IMR-90 (cell line): ENCODE measurements around the gene NOL4L. TPM values are rescaled to one million over a fixed set of nuclear protein-coding genes. Genes with fewer than 3 reads are reported as not detected.

Source experiments
- ATAC-seq: fragments of 200-7000 bp; cut with Tn5 transposase; 2 replicates; pipeline ENCODE4 v1.9.1; 2020; ENCODE audit warnings: low read depth, mild to moderate bottlenecking, moderate library complexity
- BruUV-seq: library from RNA; stranded (reverse); fragments of 400-500 nt; replicated peaks from 2 replicates; lab custom pipeline; 2021; lab: Mats Ljungman, UMichigan
- CTCF ChIA-PET: fragments of 300-600 bp; formaldehyde crosslinking; extraction: SDS; loops from one replicate; lab custom pipeline; 2021; ENCODE audit warnings: antibody characterized with exemption; lab: Yijun Ruan, JAX
- POLR2A ChIA-PET: fragments of 300-600 bp; sonication (Branson Sonifier 250); formaldehyde crosslinking; loops from one replicate; lab custom pipeline; 2022; ENCODE audit warnings: antibody characterized with exemption; ENCODE audit not compliant: unreplicated experiment; lab: Charles Lee
- DNase-seq: peaks from one replicate; pipeline ENCODE4 v3.0.0; 2013
- H2AFZ ChIP-seq: replicated peaks from 2 replicates; pipeline ENCODE3; 2013; ENCODE audit warnings: low read length, mild to moderate bottlenecking; ENCODE audit not compliant: poor library complexity
- H2AK5ac ChIP-seq: 2 replicates; pipeline ENCODE4 v1.6.1; 2013; ENCODE audit warnings: low read depth, low read length, inconsistent platforms
- H2AK9ac ChIP-seq: replicated peaks from 2 replicates; pipeline ENCODE3; 2013; ENCODE audit warnings: mild to moderate bottlenecking, low read depth, low read length, moderate library complexity; ENCODE audit not compliant: poor library complexity
- H2BK120ac ChIP-seq: 2 replicates; pipeline ENCODE4 v1.6.1; 2013; ENCODE audit warnings: low read depth, low read length, inconsistent platforms
- H2BK15ac ChIP-seq: 3 replicates; pipeline ENCODE4 v1.6.1; 2013; ENCODE audit warnings: low read depth, low read length, inconsistent platforms
- H2BK20ac ChIP-seq: 2 replicates; pipeline ENCODE4 v1.6.1; 2013; ENCODE audit warnings: low read depth, mild to moderate bottlenecking, inconsistent platforms, low read length, moderate library complexity
- H2BK5ac ChIP-seq: 2 replicates; pipeline ENCODE4 v1.6.1; 2013; ENCODE audit warnings: mild to moderate bottlenecking, low read depth, low read length, inconsistent platforms; ENCODE audit not compliant: poor library complexity, severe bottlenecking
- H3K14ac ChIP-seq: replicated peaks from 2 replicates; pipeline ENCODE4 v1.6.1; 2013; ENCODE audit warnings: low read depth, low read length, inconsistent platforms
- H3K18ac ChIP-seq: 2 replicates; pipeline ENCODE4 v1.6.1; 2013; ENCODE audit warnings: low read depth, low read length, control low read depth
- H3K23ac ChIP-seq: 2 replicates; pipeline ENCODE4 v1.6.1; 2013; ENCODE audit warnings: low read depth, low read length, inconsistent platforms
- H3K27ac ChIP-seq: 2 replicates; pipeline ENCODE4 v1.5.1; 2013; ENCODE audit warnings: mild to moderate bottlenecking, control low read depth, low read length; ENCODE audit not compliant: insufficient read depth
- H3K27me3 ChIP-seq: 2 replicates; pipeline ENCODE4 v1.6.1; 2013; ENCODE audit warnings: low read length; ENCODE audit not compliant: control insufficient read depth, insufficient read depth
- H3K36me3 ChIP-seq: 2 replicates; pipeline ENCODE4 v1.6.1; 2013; ENCODE audit warnings: low read length, mixed read lengths; ENCODE audit not compliant: control insufficient read depth, insufficient read depth
- H3K4ac ChIP-seq: 2 replicates; pipeline ENCODE4 v1.6.1; 2013; ENCODE audit warnings: low read depth, low read length, inconsistent platforms
- H3K4me1 ChIP-seq: 2 replicates; pipeline ENCODE4 v1.6.1; 2013; ENCODE audit warnings: low read length, mixed read lengths; ENCODE audit not compliant: control insufficient read depth, insufficient read depth
- H3K4me2 ChIP-seq: 2 replicates; pipeline ENCODE4 v1.6.1; 2013; ENCODE audit warnings: low read depth, mild to moderate bottlenecking, control low read depth, low read length, moderate library complexity
- H3K4me3 ChIP-seq: 2 replicates; pipeline ENCODE4 v1.5.1; 2013; ENCODE audit warnings: low read depth, mild to moderate bottlenecking, control low read depth, low read length, moderate library complexity; ENCODE audit not compliant: insufficient read depth
- H3K56ac ChIP-seq: 2 replicates; pipeline ENCODE4 v1.6.1; 2013; ENCODE audit warnings: low read length, inconsistent platforms; ENCODE audit not compliant: insufficient read depth; ENCODE audit errors: extremely low read depth
- H3K79me1 ChIP-seq, 2 experiments: 2 replicates each; pipeline ENCODE4 v1.6.1; 2013; ENCODE audit warnings: low read length in 2 of 2, inconsistent platforms in 1 of 2, low read depth in 1 of 2
- H3K9ac ChIP-seq: 2 replicates; pipeline ENCODE4 v1.6.1; 2013; ENCODE audit warnings: low read depth, low read length, control low read depth
- H3K9me1 ChIP-seq: 2 replicates; pipeline ENCODE4 v1.6.1; 2013; ENCODE audit warnings: low read length, inconsistent platforms; ENCODE audit not compliant: insufficient read depth
- H3K9me3 ChIP-seq: 2 replicates; pipeline ENCODE4 v1.6.1; 2013; ENCODE audit warnings: low read length; ENCODE audit not compliant: control insufficient read depth, insufficient read depth
- H4K20me1 ChIP-seq: 2 replicates; pipeline ENCODE4 v1.6.1; 2013; ENCODE audit warnings: low read length, inconsistent platforms; ENCODE audit not compliant: insufficient read depth
- H4K5ac ChIP-seq: 2 replicates; pipeline ENCODE4 v1.6.1; 2013; ENCODE audit warnings: mild to moderate bottlenecking, low read depth, low read length, control low read depth
- H4K8ac ChIP-seq, 2 experiments: 2 replicates each; pipeline ENCODE4 v1.6.1; 2013; ENCODE audit warnings: low read depth in 2 of 2, low read length in 2 of 2, control low read depth in 1 of 2, inconsistent platforms in 1 of 2
- H4K91ac ChIP-seq: 2 replicates; pipeline ENCODE4 v1.6.1; 2013; ENCODE audit warnings: low read depth, low read length, inconsistent platforms; ENCODE audit not compliant: insufficient read depth
- CHD1 ChIP-seq: IDR thresholded peaks from 2 replicates; pipeline ENCODE4 v1.6.1; 2012; ENCODE audit warnings: low read depth, low read length, improper control_type of control experiment
- RAD21 ChIP-seq: IDR thresholded peaks from 2 replicates; pipeline ENCODE4 v1.6.1; 2012; ENCODE audit warnings: low read length, improper control_type of control experiment
- RFX5 ChIP-seq: IDR thresholded peaks from 2 replicates; pipeline ENCODE4 v1.8.0; 2012; ENCODE audit warnings: low read depth, mild to moderate bottlenecking, low read length, moderate library complexity
- SMC3 ChIP-seq: fragments of 150-350 bp; IDR thresholded peaks from 2 replicates; pipeline ENCODE4 v1.6.1; 2016; ENCODE audit warnings: low read depth, mild to moderate bottlenecking, antibody characterized with exemption, low read length, moderate library complexity
- USF2 ChIP-seq: fragments of 150-350 bp; IDR thresholded peaks from 2 replicates; pipeline ENCODE4 v1.6.1; 2017; ENCODE audit warnings: mild to moderate bottlenecking, antibody characterized with exemption, low read length, low read depth
- WGBS, 2 experiments: methylation state at CpG; one replicate each; pipeline versions ENCODE4 v1.1.5 to v1.1.7; 2013; ENCODE audit warnings: missing lambda C conversion rate in 2 of 2; ENCODE audit not compliant: insufficient read length in 1 of 2; ENCODE audit errors: extremely low coverage in 2 of 2; 5-methylcytosine and 5-hydroxymethylcytosine counted together
- dilution Hi-C: fragments of 300-500 bp; cut with HindIII; formaldehyde crosslinking; loops from one replicate; pipeline ENCODE4 v1.14.3; 2018; ENCODE audit warnings: low sequenced_read_pairs; ENCODE audit not compliant: unreplicated experiment
- in situ Hi-C: fragments of 300-500 bp; cut with MboI; formaldehyde crosslinking; loops from 3 replicates; pipeline ENCODE4 v1.14.3; 2019; ENCODE audit warnings: low sequenced_read_pairs, inconsistent platforms, mixed read lengths
- intact Hi-C: fragments of 100-400 bp; cut with micrococcal nuclease; formaldehyde crosslinking; loops from 2 replicates; pipeline ENCODE4 v1.10.0; 2022
- polyA plus RNA-seq, 3 experiments: library from polyadenylated mRNA; depleted of rRNA; stranded (reverse); fragments of >200 nt; gene quantifications; 2 replicates each; pipeline ENCODE4 v1.2.3, GENCODE V29; 2012; ENCODE audit warnings: low replicate concordance in 1 of 3
- total RNA-seq: library from RNA; depleted of rRNA; stranded (reverse); fragments of >200 nt; gene quantifications from 2 replicates; pipeline ENCODE4 v1.2.3, GENCODE V29; 2012

The NOL4L gene
- total and polyA plus RNA-seq, 2 of the 4 experiments (the other 2 are of a cell fraction), result 4.7 to 13.3 TPM

- no peak overlapping the region for H2AK9ac ChIP-seq
- H3K9me3 ChIP-seq, result no peaks in the 10 kb centered on the region
- no peak overlapping the region for H2AK5ac ChIP-seq
- no peak overlapping the region for H3K14ac ChIP-seq
- no peak overlapping the region for H2BK5ac ChIP-seq
- intact Hi-C loops, result no loop called here
- no TSS peak for BruUV-seq
- no peaks in the 10 kb centered on the region for H3K79me1 ChIP-seq
- H3K18ac ChIP-seq, result no peak overlapping the region
- CTCF ChIA-PET, result interaction anchor here (1.2 kb wide), 1 partner anchor 98 kb away, joined by 3 read pairs; no protein-coding TSS in a partner anchor
- TF ChIP-seq RAD21 (no peak), CHD1 (no peak), SMC3 (no peak), USF2 (no peak), RFX5 (no peak)
- no peak overlapping the region for H2AFZ ChIP-seq
- no peak overlapping the region for H4K91ac ChIP-seq
- no peaks in the 10 kb centered on the region for H4K20me1 ChIP-seq
- no peaks in the 10 kb centered on the region for H3K36me3 ChIP-seq
- no peak overlapping the region for H2BK15ac ChIP-seq
- POLR2A ChIA-PET, result no interaction called here
- H3K27me3 ChIP-seq, result peaks cover 3% of the 10 kb centered on the region; the same call in 1 of the 2 replicates
- no peak overlapping the region for H3K56ac ChIP-seq
- H4K5ac ChIP-seq, result no peak overlapping the region
- dilution Hi-C loops, result no loop called here
- WGBS, 2 experiments, result 100% methylated on average over 1 of the region's 3 CpGs; no CpG with 5 or more reads in 1 of the 2 experiments
- no peak overlapping the region for H3K23ac ChIP-seq
- H3K9ac ChIP-seq, result no peak overlapping the region
- ATAC-seq (no peak), DNase-seq (no peak)
- no peak overlapping the region for H3K4me3 ChIP-seq
- H4K8ac ChIP-seq, result no peak overlapping the region
- H3K9me1 ChIP-seq, result no peaks in the 10 kb centered on the region
- H2BK120ac ChIP-seq, result no peak overlapping the region
- H3K4me2 ChIP-seq, result no peak overlapping the region
- in situ Hi-C loops, result no loop called here
- no peak overlapping the region for H3K27ac ChIP-seq
- H3K4ac ChIP-seq, result no peak overlapping the region
- H3K4me1 ChIP-seq, result no peaks in the 10 kb centered on the region
- H2BK20ac ChIP-seq, result no peak overlapping the region
Observed at GRCh38 chr20:32554965-32555289, 30.2 kb downstream of the NOL4L start.
